A673 (cell line): ENCODE measurements around the gene FNDC11. TPM values are rescaled to one million over a fixed set of nuclear protein-coding genes. Genes with fewer than 3 reads are reported as not detected.

Experiments used
- BruUV-seq: library from RNA; stranded (reverse); fragments of 400-500 nt; replicated peaks from 2 replicates; lab custom pipeline; 2021; lab: Mats Ljungman, UMichigan
- CTCF ChIA-PET: fragments of 300-600 bp; sonication (Branson Sonifier 250); formaldehyde crosslinking; loops from one replicate; lab custom pipeline; 2022; ENCODE audit warnings: antibody characterized with exemption; lab: Charles Lee
- POLR2A ChIA-PET: fragments of 300-600 bp; sonication (Branson Sonifier 250); formaldehyde crosslinking; loops from one replicate; lab custom pipeline; 2022; ENCODE audit warnings: antibody characterized with exemption; ENCODE audit not compliant: low non-redundant PET; lab: Charles Lee
- DNase-seq: peaks from one replicate; pipeline ENCODE4 v3.0.0-alpha.2; 2015; ENCODE audit warnings: low spot score
- H3K27ac ChIP-seq: fragments of 200-600 bp; sonication (generic); 2 replicates; pipeline ENCODE4 v1.5.1; 2016; ENCODE audit warnings: mixed run types, low read depth, mild to moderate bottlenecking, mixed read lengths, antibody characterized with exemption, low read length; ENCODE audit not compliant: poor library complexity, severe bottlenecking
- H3K27me3 ChIP-seq: fragments of 200-600 bp; sonication (generic); replicated peaks from 2 replicates; pipeline ENCODE4 v1.6.1; 2017; ENCODE audit warnings: mixed run types, low read depth, mild to moderate bottlenecking, mixed read lengths, antibody characterized with exemption, low read length; ENCODE audit not compliant: insufficient read depth, poor library complexity
- H3K36me3 ChIP-seq: fragments of 200-600 bp; sonication (generic); 2 replicates; pipeline ENCODE4 v1.6.1; 2016; ENCODE audit warnings: mixed run types, mild to moderate bottlenecking, mixed read lengths, antibody characterized with exemption, low read length; ENCODE audit not compliant: insufficient read depth, poor library complexity, severe bottlenecking
- H3K4me1 ChIP-seq: fragments of 200-600 bp; sonication (generic); 2 replicates; pipeline ENCODE4 v1.6.1; 2017; ENCODE audit warnings: mixed run types, mild to moderate bottlenecking, mixed read lengths, antibody characterized with exemption, low read length; ENCODE audit not compliant: insufficient read depth, poor library complexity, severe bottlenecking
- H3K4me3 ChIP-seq: fragments of 200-600 bp; sonication (generic); 2 replicates; pipeline ENCODE4 v1.5.1; 2016; ENCODE audit warnings: low read depth, mixed run types, mild to moderate bottlenecking, mixed read lengths, low read length; ENCODE audit not compliant: poor library complexity, severe bottlenecking
- H3K9me3 ChIP-seq: fragments of 200-600 bp; sonication (generic); 2 replicates; pipeline ENCODE4 v1.6.1; 2016; ENCODE audit warnings: mixed run types, low read depth, mild to moderate bottlenecking, mixed read lengths, antibody characterized with exemption, low read length; ENCODE audit not compliant: poor library complexity, severe bottlenecking
- CTCF ChIP-seq: fragments of 300-800, 200-600 bp; sonication (generic); conservative IDR thresholded peaks from 2 replicates; pipeline ENCODE4 v1.5.1; 2017; ENCODE audit warnings: low read depth, mild to moderate bottlenecking, antibody characterized with exemption, low read length, moderate library complexity, mixed read lengths
- EZH2 ChIP-seq: fragments of 200-600 bp; sonication (generic); IDR thresholded peaks from 2 replicates; pipeline ENCODE4 v1.6.1; 2017; ENCODE audit warnings: borderline replicate concordance, low read depth, mild to moderate bottlenecking, mixed read lengths, antibody characterized with exemption, low read length; ENCODE audit not compliant: poor library complexity, severe bottlenecking
- intact Hi-C: fragments of 100-400 bp; cut with micrococcal nuclease; formaldehyde crosslinking; loops from one replicate; pipeline ENCODE4 v1.10.0; 2022; ENCODE audit not compliant: unreplicated experiment
- total RNA-seq: library from RNA; stranded (reverse); gene quantifications from 2 replicates; pipeline ENCODE4 v1.2.3, GENCODE V29; 2021

The FNDC11 gene
- total RNA-seq, 1 experiment from 2014 or later, result 0.21 TPM

DNA sequence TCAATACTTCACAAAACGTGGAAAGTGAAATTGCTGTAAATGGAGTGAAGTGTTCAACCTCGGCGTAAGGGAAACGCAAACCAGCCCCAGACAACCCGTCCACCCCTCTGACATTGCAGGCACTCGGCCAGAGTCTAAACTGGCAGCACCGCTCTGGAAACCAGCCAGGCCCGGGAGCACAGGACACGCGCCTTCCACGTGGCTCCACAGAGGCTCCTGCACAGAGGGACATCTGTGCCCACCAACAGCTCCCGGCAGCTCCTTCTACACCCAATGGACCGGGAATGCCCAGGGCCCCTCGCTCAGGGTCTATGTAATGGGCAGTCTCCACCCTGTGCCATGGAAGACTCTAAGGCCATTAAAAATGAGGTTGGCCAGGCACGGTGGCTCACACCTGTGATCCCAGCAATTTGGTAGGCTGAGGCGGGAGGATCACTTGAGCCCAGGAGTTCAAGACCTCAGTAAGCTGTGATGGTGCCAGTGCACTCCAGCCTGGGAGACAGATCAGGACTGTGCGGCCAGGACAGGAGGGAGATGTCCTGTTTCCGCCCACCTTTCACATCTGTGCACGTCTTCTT lies 23.4 kb downstream of the FNDC11 start:
- Histone ChIP-seq H3K4me3 (no peak overlapping the region), H3K4me1 (peaks cover 5% of the 10 kb centered on the region), H3K9me3 (no peaks in the 10 kb centered on the region), H3K27ac (no peak overlapping the region), H3K27me3 (no peaks in the 10 kb centered on the region), H3K36me3 (no peaks in the 10 kb centered on the region)
- DNase-seq, result no peak
- intact Hi-C loops, result no loop called here
- ChIA-PET CTCF (no interaction called here), POLR2A (no interaction called here)
- no TSS peak for BruUV-seq
- no peak for TF ChIP-seq CTCF

GRCh38 chr20:63578224-63579016 lies 24.5 kb downstream of the FNDC11 start:
- TF ChIP-seq CTCF, result no peak
- TF ChIP-seq EZH2, result no peak
- Histone ChIP-seq H3K9me3 (no peaks in the 10 kb centered on the region), H3K27ac (no peak overlapping the region), H3K4me1 (peaks cover 13% of the 10 kb centered on the region), H3K4me3 (no peak overlapping the region), H3K36me3 (no peaks in the 10 kb centered on the region), H3K27me3 (no peaks in the 10 kb centered on the region)
- intact Hi-C loops, result no loop called here
- POLR2A ChIA-PET, result no interaction called here
- CTCF ChIA-PET, result no interaction called here
- BruUV-seq, result no TSS peak
- DNase-seq, result no peak

- TF ChIP-seq EZH2 (no peak), CTCF (no peak)
- Histone ChIP-seq H3K9me3 (no peaks in the 10 kb centered on the region), H3K27ac (no peak overlapping the region), H3K4me3 (no peak overlapping the region), H3K4me1 (peaks cover 12% of the 10 kb centered on the region), H3K36me3 (no peaks in the 10 kb centered on the region), H3K27me3 (no peaks in the 10 kb centered on the region)
- intact Hi-C loops, result no loop called here
- DNase-seq, result no peak
- CTCF ChIA-PET, result no interaction called here
- POLR2A ChIA-PET, result no interaction called here
- BruUV-seq, result no TSS peak
Observed at GRCh38 chr20:63579017-63579694, 25.2 kb downstream of the FNDC11 start.
